ENCODE measurements around the gene EP300. TPM values are rescaled to one million over a fixed set of nuclear protein-coding genes. Genes with fewer than 3 reads are reported as not detected.

Gene EP300
- total and polyA plus RNA-seq, 8 donors = 63.3 to 80.1 (median 76.9) TPM

DNA sequence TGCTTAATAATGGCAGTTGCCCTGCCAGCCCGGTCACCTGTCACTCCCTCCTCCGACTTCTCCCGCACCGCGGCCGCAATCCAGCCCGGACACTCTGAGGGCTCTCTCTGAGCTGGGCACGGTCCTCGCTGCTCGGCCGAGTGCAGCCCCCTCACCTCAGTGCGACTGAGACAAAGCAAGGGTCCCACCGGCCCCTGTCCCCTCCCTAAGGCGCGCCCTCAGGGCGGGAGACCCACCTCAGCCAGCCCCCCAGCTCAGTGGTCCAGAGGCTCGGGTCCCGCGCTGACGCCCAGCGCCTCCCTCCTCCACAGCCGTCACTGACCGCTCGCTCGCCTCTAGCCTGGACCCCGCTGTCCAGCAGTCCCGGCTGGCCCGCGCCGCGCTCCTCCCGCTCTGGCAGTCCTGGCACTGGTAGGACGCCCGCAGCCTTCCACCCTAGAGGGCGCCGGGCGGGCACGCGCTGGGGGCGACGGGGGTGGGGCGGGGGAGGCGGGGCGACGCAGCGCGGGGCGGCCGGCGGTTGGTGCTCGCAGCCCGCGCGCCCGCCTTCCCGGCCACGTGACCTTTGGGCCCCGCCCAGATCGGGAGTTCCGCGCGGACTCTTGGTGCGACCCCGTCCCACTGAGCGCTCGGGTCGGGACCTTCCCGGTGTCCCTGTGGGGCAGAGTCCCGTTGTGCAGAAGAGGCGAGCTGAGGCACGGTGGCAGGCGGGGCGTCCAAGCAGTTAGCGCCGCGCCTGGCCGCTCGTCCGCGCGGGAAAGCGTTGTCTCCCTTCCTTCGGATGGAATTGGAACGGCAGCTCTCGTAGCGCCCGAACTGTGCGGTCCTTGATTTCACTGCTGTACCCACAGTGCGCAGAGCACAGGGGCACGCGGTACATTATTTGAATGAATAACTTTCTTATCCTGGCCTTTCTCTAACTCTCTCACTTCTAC is 104.9 kb downstream of the EP300 start:
- H3K4me3 ChIP-seq = peak overlapping the region; percentile 77 to 84
- peak overlapping the region; percentile 33 to 67 for H3K27ac ChIP-seq
- intact Hi-C loops (cut with DNase I) = no loop called here
- ATAC-seq = peak; percentile 90
- peaks cover 0 to 24% of the 10 kb centered on the region in 2 donors for H3K4me1 ChIP-seq
- H3K36me3 ChIP-seq = no peaks in the 10 kb centered on the region
- H3K27me3 ChIP-seq = no peaks in the 10 kb centered on the region
- no peak for TF ChIP-seq CTCF (IDR thresholded peaks at IDR 0.05)
- DNase-seq = peak; percentile 79 to 95 (median 85)
- no peaks in the 10 kb centered on the region for H3K9me3 ChIP-seq

GRCh38 chr22:41198027-41198580 is 105.7 kb downstream of the EP300 start:
- Histone ChIP-seq H3K4me1 (peaks cover 0 to 24% of the 10 kb centered on the region in 2 donors), H3K9me3 (no peaks in the 10 kb centered on the region), H3K4me3 (peak overlapping the region; percentile 77 to 84), H3K27ac (peak overlapping the region; percentile 33 to 53), H3K27me3 (no peaks in the 10 kb centered on the region), H3K36me3 (no peaks in the 10 kb centered on the region)
- intact Hi-C loops (cut with DNase I) = no loop called here
- peak; percentile 52 for ATAC-seq
- peak in 3 of 4 donors; percentile 40 to 84 (median 68) for DNase-seq
- TF ChIP-seq CTCF (IDR thresholded peaks at IDR 0.05) = no peak

- Histone ChIP-seq H3K36me3 (no peaks in the 10 kb centered on the region), H3K27me3 (no peaks in the 10 kb centered on the region), H3K27ac (no peak overlapping the region), H3K9me3 (no peaks in the 10 kb centered on the region), H3K4me1 (peaks cover 0 to 33% of the 10 kb centered on the region in 2 donors), H3K4me3 (no peak overlapping the region)
- ATAC-seq (no peak), DNase-seq (peak in 1 of 4 donors; percentile 64)
- intact Hi-C loops (cut with DNase I) = no loop called here
- no peak for TF ChIP-seq CTCF (IDR thresholded peaks at IDR 0.05)
Observed at GRCh38 chr22:41201141-41201540, 108.7 kb downstream of the EP300 start.

- H3K4me3 ChIP-seq = no peak overlapping the region
- no peak for ATAC-seq
- no peak for TF ChIP-seq CTCF (IDR thresholded peaks at IDR 0.05)
- intact Hi-C loops (cut with DNase I) = no loop called here
- no peak overlapping the region for H3K27ac ChIP-seq
- no peaks in the 10 kb centered on the region for H3K27me3 ChIP-seq
- no peak for DNase-seq
- peaks cover 0 to 28% of the 10 kb centered on the region in 2 donors for H3K4me1 ChIP-seq
- no peaks in the 10 kb centered on the region for H3K36me3 ChIP-seq
- no peaks in the 10 kb centered on the region for H3K9me3 ChIP-seq
Observed at GRCh38 chr22:41203118-41203517, 110.7 kb downstream of the EP300 start.

- DNase-seq = no peak
- no peaks in the 10 kb centered on the region for H3K27me3 ChIP-seq
- no peak for TF ChIP-seq CTCF (IDR thresholded peaks at IDR 0.05)
- ATAC-seq = no peak
- peaks cover 0 to 6% of the 10 kb centered on the region in 2 donors for H3K36me3 ChIP-seq
- no peak overlapping the region for H3K4me3 ChIP-seq
- H3K9me3 ChIP-seq = no peaks in the 10 kb centered on the region
- intact Hi-C loops (cut with DNase I) = no loop called here
- peaks cover 0 to 21% of the 10 kb centered on the region in 2 donors for H3K4me1 ChIP-seq
- no peak overlapping the region for H3K27ac ChIP-seq
Observed at GRCh38 chr22:41204066-41204465, 111.7 kb downstream of the EP300 start.
